SK-MEL-5 (cell line): ENCODE data around the gene TDRD12. TPM values are rescaled to one million over a fixed set of nuclear protein-coding genes. Genes with fewer than 3 reads are reported as not detected.
"Not testable (repeated sequence)": the region's sequence is repeated elsewhere in the genome, so short reads cannot be mapped to it uniquely, and the experiment has no call there.

Source experiments
- DNase-seq: peaks from one replicate; pipeline ENCODE4 v3.0.0-alpha.2; 2016; ENCODE audit warnings: low read depth, low spot score
- in situ Hi-C: cut with HindIII; loops from 2 replicates; pipeline ENCODE4 v1.10.0; 2016; ENCODE audit warnings: low sequenced_read_pairs, high pct_unique_total_duplicates, low pct_unique_long_range_greater_than_20kb
- total RNA-seq: library from RNA; depleted of rRNA; stranded (reverse); fragments of >200 nt; shearing (Covaris generic); gene quantifications from 2 replicates; pipeline ENCODE4 v1.2.3, GENCODE V29; 2014

Gene TDRD12
- total RNA-seq, 1 experiment from 2014 or later = not detected

DNA sequence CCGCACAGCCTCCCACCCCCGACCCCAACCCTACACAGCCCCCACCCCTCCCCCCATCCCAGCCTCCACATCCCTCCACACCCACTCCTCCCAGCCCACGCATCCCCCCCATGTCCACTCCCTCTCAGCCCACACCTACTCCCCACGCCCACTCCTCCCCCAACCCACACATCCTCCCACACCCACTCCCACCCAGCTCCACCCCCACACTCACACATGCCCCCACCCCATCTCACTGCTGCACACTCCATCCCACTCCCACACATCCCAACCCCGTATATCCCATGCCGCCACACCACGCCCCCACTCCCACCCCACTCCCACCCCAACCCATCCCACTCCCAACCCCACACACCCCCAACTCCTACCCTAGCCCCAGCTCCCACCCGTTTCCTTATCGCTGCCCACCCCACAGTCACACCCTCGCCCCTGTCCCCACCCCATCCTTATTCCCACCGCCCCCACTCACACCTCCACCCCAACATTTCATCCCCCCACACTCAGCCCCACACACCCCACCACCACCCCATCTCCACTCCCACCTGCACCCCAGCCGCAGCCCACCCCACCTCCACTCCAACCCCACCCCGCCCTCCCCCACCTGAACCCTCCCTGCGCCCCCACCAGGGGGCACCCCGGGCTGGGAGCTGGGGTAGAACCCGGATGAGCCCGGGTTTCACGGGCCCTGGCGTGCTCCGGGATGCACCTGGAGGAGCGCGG is 809 bp downstream of the TDRD12 start:
- in situ Hi-C loops = no loop called here
- DNase-seq = no peak

DNA sequence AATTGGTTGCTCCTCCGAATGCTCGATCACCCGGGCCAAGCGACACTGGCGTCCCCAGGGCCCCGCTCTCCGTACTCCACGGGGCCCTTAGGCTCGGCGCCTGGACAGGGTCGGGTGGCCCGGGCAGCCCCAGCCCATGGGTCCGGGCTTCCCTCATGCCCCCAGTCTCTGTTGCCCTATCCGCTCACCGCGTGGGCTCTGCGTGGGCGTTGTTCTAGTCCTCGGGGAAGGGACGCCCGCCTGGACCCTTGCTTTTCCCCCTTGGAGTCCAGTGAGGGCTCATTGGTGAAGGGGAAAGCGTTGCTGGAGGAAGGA is 1.3 kb downstream of the TDRD12 start:
- no peak for DNase-seq
- in situ Hi-C loops = no loop called here

DNA sequence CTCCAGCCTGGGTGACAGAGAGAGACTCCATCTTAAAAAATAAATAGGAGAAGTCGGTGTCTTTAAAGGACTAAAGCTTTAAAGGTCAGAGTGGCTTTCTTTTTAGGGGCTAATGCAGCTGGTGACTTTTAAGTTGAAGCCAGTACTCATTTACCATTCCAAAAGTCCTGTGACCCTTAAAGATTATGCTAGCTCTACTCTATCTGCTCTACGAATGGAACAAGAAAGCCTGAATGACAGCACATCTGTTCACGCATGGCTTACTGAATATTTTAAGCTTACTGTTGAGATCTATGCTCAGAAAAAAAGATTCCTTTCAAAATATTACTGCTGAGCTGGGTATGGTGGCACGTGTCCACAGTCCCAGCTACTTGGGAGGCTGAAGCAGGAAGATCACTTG is 16.4 kb downstream of the TDRD12 start:
- no peak for DNase-seq
- in situ Hi-C loops = no loop called here

DNA sequence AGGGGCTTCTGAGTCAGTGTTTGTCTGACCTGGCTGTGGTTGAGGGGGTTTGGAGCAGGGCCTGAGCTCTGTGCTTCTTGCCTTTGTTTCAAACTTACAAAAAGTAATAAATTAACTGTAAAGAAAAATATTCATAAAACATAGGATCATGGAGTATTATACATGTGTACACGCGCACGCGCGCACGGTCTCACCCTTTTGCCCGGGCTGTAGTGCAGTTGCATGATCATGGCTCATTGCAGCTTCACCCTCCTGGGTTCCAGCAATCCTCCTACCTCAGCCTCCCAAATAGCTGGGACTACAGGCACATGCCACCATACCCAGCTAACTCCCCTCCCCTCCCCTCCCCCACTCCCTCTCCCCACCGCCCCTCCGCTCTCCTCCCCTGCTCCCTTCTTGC is 23.5 kb downstream of the TDRD12 start:
- no peak for DNase-seq
- in situ Hi-C loops = no loop called here

DNA sequence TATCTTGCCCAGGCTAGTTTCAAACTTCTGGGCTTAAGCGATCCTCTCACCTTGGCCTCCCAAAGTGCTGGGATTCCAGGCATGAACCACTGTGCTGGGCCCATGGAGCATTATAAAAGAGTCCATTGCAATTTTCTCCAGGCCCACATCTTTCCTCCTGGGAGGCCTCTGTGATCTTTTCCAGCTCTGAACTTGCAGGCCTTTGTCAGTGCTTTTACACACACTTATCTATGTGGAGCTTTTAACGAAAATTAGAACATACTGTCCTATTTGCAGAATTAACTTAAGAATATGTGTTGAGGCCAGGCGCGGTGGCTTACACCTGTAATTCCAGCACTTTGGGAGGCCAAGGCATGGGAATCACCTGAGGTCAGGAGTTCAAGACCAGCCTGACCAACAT is 23.9 kb downstream of the TDRD12 start:
- no peak for DNase-seq
- in situ Hi-C loops = no loop called here

DNA sequence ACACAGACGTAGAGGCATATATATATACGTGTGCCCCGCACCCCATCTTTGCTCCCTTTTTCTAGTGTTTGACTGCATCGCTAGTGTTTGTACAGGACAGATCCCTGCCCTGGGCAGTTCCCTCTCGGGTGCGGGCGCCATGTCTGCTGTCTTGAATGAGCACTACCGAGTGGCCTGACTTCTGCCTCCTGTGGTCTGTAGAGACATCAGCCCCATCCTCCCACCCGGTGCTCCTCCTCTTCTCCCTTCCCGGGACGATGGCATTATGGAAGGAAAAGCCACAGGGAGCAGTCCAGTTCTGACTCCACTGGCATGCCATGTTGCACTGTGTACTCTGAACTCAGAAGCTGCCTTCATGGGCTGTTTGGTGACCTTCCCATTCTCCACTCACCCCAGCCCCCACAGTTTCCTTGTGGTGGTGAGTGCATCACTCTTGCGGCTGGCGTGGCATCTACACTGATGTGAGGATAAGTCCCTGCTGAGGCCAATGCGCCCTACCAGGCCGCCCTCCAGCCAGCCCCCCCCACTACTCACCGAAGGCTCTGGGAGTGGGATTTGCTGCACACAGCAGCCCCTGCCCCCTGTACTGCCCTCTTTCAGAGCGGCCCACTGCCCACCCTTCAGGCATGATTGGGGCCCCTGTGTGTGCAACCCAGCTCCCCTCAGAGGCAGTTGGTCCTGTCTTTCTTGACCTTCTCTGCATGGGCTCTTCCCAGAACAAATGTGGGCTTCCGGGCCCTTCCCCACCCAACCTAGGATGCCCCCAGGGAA is 25.2 kb downstream of the TDRD12 start:
- in situ Hi-C loops = no loop called here

DNA sequence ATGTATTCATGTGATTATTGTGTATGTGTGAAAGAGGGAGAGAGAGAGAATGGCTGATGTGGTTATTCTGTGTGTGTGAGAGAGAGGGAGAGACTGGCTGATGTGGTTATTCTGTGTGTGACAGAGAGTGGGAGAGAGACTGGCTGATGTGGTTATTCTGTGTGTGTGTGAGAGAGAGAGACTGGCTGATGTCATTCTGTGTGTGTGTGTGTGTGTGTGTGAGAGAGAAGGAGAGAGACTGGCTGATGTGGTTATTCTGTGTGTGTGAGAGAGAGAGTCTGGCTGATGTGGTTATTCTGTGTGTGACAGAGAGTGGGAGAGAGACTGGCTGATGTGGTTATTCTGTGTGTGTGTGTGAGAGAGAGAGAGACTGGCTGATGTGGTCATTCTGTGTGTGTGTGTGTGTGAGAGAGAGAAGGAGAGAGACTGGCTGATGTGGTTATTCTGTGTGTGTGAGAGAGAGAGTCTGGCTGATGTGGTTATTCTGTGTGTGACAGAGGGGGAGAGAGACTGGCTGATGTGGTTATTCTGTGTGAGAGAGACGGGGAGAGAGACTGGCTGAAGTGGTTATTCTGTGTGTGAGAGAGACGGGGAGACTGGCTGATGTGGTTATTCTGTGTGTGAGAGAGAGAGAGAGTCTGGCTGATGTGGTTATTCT is 26.2 kb downstream of the TDRD12 start:
- DNase-seq, in situ Hi-C loops: not testable (repeated sequence)

More for the DNA sequence above, 25.2 kb downstream of the TDRD12 start:
- no peak for DNase-seq

DNA sequence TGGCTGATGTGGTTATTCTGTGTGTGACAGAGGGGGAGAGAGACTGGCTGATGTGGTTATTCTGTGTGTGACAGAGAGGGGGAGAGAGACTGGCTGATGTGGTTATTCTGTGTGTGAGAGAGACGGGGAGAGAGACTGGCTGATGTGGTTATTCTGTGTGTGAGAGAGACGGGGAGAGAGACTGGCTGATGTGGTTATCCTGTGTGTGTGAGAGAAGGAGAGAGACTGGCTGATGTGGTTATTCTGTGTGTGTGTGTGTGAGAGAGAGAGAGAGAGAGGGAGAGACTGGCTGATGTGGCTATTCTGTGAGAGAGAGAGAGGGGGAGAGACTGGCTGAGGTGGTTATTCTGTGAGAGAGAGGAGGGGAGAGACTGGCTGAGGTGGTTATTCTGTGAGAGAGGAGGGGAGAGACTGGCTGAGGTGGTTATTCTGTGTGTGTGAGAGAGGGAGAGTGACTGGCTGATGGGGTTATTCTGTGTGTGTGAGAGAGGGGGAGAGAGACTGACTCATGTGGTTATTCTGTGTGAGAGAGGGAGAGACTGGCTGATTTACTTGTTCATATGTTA is 27.1 kb downstream of the TDRD12 start:
- DNase-seq = not testable (repeated sequence)

DNA sequence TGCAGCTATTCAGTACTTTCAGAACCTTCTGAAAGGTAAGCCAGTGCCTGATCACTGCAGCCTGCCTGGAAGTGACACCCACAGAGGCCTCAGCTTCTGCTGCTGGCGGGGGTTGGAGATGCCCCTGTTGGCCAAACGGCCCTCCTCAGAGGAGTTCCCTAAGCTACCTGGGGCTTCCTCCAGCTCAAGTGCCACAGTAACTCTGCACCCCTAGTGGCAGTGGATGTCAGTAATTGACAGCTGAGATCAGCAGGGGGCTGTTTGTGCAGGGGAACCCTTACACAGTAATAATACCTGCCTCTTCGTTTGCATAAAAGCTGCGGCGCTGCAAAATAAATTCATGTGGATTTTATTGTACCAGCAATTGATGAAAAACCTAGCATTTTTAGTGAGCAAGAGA is 28.9 kb downstream of the TDRD12 start:
- in situ Hi-C loops = no loop called here
- DNase-seq = no peak

More for the DNA sequence above, 27.1 kb downstream of the TDRD12 start:
- in situ Hi-C loops = not testable (repeated sequence)

DNA sequence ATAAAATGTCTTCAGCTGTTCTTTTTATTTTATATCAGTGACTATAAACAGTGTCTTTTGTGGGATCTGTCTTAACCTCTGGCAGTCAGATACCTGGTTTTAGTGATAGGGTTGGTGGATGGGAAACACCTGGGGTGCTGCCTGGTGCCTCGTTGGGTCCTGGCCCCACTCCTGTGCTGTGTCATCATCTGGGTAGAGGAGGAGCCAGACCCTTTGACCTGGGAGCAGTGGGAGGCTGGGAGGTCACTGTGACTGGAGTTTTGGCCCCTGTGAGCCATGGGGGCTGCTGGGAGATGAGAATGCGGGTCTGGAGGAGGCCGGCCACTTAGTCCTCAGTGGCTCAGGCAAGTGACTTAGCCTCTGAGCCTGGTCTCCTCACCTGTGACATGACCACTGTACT is 29.4 kb downstream of the TDRD12 start:
- DNase-seq = no peak
- in situ Hi-C loops = no loop called here

DNA sequence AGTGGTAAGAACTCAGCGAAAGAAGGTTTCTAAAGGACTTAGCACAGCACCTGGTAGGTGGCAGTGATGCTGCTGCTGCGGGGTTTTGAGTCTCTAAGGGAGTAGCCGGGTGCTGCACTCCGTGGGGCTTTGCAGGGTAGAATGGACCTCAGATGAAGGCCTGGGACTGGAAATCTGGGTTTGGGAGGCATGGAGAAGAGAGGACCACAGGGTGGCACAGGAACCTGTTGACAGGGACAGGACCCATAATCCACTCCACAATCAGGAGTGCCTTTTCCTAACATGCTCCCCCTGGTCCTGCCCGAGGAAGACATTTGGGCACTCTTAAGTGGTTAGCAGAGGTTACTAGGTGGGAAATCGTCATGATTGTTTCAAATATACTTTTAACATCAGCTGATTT is 29.8 kb downstream of the TDRD12 start:
- in situ Hi-C loops = no loop called here
- no peak for DNase-seq

DNA sequence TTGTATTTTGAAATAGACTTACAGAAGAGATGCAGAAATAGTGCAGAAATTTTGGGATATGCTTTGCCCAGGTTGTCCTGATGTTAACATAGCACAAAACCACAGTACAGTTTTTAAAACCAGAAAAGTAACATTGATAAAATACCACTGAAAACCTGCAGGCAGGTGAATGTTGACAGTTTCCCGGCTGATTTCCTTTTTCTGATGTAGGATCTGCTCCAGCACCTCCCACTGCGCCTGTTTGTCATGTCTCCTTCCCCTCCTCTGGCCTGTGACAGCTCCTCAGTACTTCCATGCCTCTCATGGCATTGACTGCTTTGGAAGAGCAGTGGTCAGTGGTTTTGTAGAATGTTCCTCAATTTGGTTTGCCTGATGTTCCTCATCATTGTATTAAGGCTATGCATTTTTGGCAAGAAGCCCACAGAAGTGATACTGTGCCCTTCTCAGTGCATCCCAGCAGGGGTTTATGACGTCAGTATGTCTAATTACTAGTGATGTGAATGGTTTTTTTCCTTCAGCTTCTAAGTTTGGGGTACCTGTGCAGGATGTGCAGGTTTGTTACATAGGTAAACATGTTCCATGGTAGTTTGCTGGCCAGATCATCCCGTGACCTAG is 31.0 kb downstream of the TDRD12 start:
- in situ Hi-C loops = no loop called here
- no peak for DNase-seq

DNA sequence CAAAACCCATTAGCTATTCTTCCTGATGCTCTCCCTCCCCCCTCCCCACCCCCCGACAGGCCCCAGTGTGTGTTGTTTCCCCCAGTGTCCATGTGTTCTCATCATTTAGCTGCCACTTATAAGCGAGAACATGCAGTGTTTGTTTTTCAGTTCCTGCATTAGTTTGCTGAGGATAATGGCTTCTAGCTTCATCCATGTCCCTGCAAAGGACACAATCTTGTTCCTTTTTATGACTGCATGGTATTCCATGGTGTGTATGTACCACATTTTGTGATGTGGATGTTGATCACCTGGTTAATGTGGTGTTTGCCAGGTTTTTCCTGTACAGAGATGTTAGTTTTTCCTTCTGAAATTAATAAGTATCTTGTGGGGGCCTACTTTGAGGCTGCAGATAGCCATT is 31.5 kb downstream of the TDRD12 start:
- in situ Hi-C loops = no loop called here

DNA sequence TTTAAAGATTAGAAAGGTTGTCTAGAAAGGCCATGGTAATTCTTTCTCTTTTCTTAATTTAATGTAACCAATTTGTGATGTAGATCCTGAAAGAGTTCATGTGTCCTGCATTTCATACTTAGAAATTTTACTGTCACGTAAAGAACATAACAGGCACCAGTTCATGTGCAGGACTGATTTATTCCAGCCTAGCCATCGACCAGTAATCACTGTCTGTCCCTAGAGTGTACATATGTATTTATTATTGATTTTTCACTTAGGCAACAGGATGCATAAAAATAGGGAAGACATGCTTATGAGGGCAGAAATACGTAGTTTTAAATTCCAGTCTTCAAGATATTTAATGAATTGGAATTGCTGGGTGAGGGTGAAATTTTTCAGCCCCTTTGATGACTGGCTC is 37.6 kb downstream of the TDRD12 start:
- DNase-seq = no peak
- in situ Hi-C loops = no loop called here

More for the DNA sequence above, 31.5 kb downstream of the TDRD12 start:
- DNase-seq = no peak

DNA sequence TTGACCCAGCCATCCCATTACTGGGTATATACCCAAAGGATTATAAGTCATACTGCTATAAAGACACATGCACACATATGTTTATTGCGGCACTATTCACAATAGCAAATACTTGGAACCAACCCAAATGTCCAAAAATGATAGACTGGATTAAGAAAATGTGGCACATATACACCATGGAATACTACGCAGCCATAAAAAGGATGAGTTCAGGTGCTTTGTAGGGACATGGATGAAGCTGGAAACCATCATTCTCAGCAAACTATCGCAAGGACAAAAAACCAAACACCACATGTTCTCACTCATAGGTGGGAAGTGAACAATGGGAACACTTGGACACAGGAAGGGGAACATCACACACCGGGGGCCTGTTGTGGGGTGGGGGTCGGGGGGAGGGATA is 45.8 kb downstream of the TDRD12 start:
- in situ Hi-C loops, DNase-seq: not testable (repeated sequence)

DNA sequence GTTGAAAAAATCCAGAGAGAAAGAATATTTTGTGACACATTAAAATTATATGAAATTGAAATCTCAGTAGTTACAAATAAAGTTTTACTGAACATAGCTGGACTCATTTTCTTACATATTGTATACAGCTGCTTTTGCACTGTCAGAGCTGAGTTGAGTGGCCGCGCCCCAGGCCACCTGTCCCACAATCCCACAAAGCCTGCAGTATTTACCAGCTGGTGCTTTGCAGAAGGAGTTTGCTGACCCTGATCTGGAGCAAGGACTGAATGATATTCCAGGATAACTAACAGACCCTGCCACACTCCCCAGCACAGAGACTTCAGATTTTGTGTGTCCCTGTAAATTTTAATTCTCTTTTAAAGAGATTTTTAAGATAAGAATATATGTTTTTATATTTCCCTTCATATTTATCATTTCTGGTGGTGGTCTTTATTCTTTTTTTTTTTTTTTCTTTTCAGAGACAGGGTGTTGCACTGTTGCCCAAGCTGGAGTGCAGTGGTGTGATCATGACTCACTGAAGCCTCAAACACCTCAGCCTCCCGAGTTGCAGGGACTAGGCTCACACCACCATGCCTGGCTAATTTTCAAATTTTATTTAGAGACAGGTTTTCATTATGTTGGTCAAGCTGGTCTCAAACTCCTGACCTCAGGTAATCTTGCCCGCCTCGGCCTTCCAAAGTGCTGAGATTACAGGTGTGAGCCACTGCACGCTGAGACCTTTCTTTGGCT is 48.5 kb downstream of the TDRD12 start:
- no peak for DNase-seq
- in situ Hi-C loops = no loop called here

DNA sequence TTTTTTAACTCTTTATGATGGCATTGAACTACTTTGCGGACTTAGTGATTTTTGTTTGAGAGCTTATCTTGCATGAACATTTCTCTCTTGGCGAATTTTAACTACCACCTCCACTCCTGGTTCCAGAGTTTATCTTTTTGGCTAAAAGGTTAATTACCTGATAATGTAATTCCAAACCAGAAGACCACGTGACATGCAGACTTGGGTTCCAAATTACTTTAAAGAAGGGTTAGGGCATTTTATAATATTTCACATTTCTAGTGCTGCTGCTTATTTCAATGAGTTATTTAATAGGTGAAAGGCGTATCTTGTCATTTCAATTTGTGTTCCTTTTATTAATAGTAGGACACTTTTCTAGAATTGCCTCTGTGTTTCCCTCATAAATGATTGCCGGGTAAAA is 52.0 kb downstream of the TDRD12 start:
- in situ Hi-C loops = no loop called here
- no peak for DNase-seq
